Fibroblast of lung (primary cell): ENCODE measurements around the gene BBS9. TPM values are rescaled to one million over a fixed set of nuclear protein-coding genes. Genes with fewer than 3 reads are reported as not detected.

Experiments
- DNase-seq, 2 donors: peaks; one replicate each; pipeline versions ENCODE4 v3.0.0 to v3.0.0-alpha.2; 2010; ENCODE audit warnings: low read depth in 2 of 2
- H2AFZ ChIP-seq: 2 replicates; pipeline ENCODE4 v1.5.1; 2012; ENCODE audit warnings: low read length, control low read depth, inconsistent platforms
- H3K27ac ChIP-seq: 2 replicates; pipeline ENCODE4 v1.5.1; 2011; ENCODE audit warnings: low read length, control low read depth; ENCODE audit not compliant: insufficient read depth
- H3K27me3 ChIP-seq: 2 replicates; pipeline ENCODE4 v1.5.1; 2011; ENCODE audit warnings: mild to moderate bottlenecking, low read length; ENCODE audit not compliant: control insufficient read depth, insufficient read depth
- H3K36me3 ChIP-seq: 2 replicates; pipeline ENCODE4 v1.5.1; 2011; ENCODE audit warnings: low read length; ENCODE audit not compliant: control insufficient read depth, insufficient read depth
- H3K4me1 ChIP-seq: 2 replicates; pipeline ENCODE4 v1.5.1; 2011; ENCODE audit warnings: low read length; ENCODE audit not compliant: control insufficient read depth, insufficient read depth; ENCODE audit errors: extremely low read depth
- H3K4me2 ChIP-seq: 2 replicates; pipeline ENCODE4 v1.5.1; 2011; ENCODE audit warnings: low read length, control low read depth; ENCODE audit not compliant: insufficient read depth; ENCODE audit errors: extremely low read depth
- H3K4me3 ChIP-seq, 4 experiments: fragments of 200-600 bp in 1 of 4; sonication (generic) in 1 of 4; replicated peaks in 1 of 4; 2 replicates each; pipeline ENCODE4 v1.5.1; 2011 to 2016; ENCODE audit warnings: low read length in 4 of 4, low read depth in 3 of 4, mild to moderate bottlenecking in 3 of 4, control low read depth in 2 of 4, inconsistent platforms in 1 of 4, mixed read lengths in 1 of 4; ENCODE audit not compliant: insufficient read depth in 1 of 4; ENCODE audit errors: control extremely low read depth in 1 of 4
- H3K79me2 ChIP-seq: 2 replicates; pipeline ENCODE4 v1.5.1; 2012; ENCODE audit warnings: mild to moderate bottlenecking, low read length, inconsistent platforms; ENCODE audit not compliant: control insufficient read depth, insufficient read depth
- H3K9ac ChIP-seq: 2 replicates; pipeline ENCODE4 v1.5.1; 2011; ENCODE audit warnings: mild to moderate bottlenecking, low read length, control low read depth; ENCODE audit not compliant: insufficient read depth
- H3K9me3 ChIP-seq: 2 replicates; pipeline ENCODE4 v1.5.1; 2012; ENCODE audit warnings: low read depth, low read length; ENCODE audit not compliant: control insufficient read depth, insufficient read depth
- H4K20me1 ChIP-seq: 2 replicates; pipeline ENCODE4 v1.5.1; 2011; ENCODE audit warnings: low read length; ENCODE audit not compliant: control insufficient read depth, insufficient read depth; ENCODE audit errors: extremely low read depth
- EZH2 ChIP-seq: IDR thresholded peaks from 2 replicates; pipeline ENCODE4 v1.5.1; 2012; ENCODE audit warnings: low read length, control low read depth, mild to moderate bottlenecking; ENCODE audit errors: missing control alignments
- polyA plus RNA-seq, 2 donors: library from polyadenylated mRNA; depleted of rRNA in 1 of 2; stranded (reverse) in 1 of 2; unstranded in 1 of 2; fragments of >200 nt; gene quantifications; 2 replicates each; pipeline ENCODE4 v1.2.1, GENCODE V29; 2011 to 2012; ENCODE audit warnings: missing spikeins in 1 of 2
- total RNA-seq: library from RNA; depleted of rRNA; stranded (reverse); fragments of >200 nt; gene quantifications from 2 replicates; pipeline ENCODE4 v1.2.1, GENCODE V29; 2014
- TF ChIP-seq, protein P1 (sequence below), 2 donors: IDR thresholded peaks in 1 of 2; conservative IDR thresholded peaks in 1 of 2; 1 replicate in 1 of 2; 2 replicates in 1 of 2; pipeline ENCODE4 v1.5.1; 2011 to 2012; ENCODE audit warnings: low read length in 2 of 2, control low read depth in 1 of 2, inconsistent platforms in 1 of 2, low read depth in 1 of 2, mild to moderate bottlenecking in 1 of 2

The BBS9 gene
- total and polyA plus RNA-seq, 2 donors (not counting 1 experiment from before 2014, with no cell fraction given) = 19.1 to 26.9 TPM

DNA sequence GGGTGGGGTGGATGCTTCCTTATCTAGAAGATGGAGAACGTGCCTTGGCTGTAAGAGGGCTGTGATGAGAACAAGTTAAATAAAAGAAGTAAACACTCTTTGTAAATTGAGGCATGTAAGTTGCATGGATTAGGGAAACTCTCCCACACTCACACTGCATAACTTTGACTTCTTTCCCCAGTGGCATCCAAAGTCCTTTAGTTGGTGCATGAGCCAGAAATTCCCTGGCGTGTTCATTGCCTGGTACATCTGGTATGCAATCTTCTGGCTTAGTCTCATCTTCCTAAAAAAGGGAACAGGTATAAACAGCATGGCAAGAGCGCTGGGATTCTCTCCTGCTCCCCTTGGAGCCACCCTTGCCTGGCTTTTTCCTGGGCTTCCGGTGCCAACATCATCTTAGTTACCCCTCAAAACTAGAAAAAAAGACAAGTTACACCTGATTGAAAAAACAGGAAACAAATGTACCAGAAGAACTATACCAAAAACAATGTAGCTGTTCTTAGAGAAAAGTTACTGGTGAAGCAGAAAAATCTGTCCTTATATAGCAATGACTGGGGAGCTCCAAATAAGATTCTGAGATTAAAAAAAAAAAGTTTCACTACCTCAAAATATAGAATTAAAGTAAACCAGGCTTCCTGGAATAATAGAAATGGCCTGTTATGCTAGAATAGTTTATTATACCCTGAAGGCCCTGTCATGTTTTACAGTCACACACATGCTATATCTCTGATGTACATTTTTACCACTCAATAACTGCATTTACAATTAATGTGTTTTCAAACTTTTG, 30.0 kb upstream of the BBS9 start:
- TF ChIP-seq EZH2 = no peak
- TF ChIP-seq, protein P1, sequence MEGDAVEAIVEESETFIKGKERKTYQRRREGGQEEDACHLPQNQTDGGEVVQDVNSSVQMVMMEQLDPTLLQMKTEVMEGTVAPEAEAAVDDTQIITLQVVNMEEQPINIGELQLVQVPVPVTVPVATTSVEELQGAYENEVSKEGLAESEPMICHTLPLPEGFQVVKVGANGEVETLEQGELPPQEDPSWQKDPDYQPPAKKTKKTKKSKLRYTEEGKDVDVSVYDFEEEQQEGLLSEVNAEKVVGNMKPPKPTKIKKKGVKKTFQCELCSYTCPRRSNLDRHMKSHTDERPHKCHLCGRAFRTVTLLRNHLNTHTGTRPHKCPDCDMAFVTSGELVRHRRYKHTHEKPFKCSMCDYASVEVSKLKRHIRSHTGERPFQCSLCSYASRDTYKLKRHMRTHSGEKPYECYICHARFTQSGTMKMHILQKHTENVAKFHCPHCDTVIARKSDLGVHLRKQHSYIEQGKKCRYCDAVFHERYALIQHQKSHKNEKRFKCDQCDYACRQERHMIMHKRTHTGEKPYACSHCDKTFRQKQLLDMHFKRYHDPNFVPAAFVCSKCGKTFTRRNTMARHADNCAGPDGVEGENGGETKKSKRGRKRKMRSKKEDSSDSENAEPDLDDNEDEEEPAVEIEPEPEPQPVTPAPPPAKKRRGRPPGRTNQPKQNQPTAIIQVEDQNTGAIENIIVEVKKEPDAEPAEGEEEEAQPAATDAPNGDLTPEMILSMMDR (conservative IDR thresholded peaks at IDR 0.05 in 1 of 2, IDR thresholded peaks at IDR 0.05 in 1 of 2; ENCODE audit: low read depth in 1 of 2, low read length in 2 of 2) = no peak
- H2AFZ ChIP-seq = no peak overlapping the region
- no peaks in the 10 kb centered on the region for H4K20me1 ChIP-seq
- H3K79me2 ChIP-seq = peaks cover 5% of the 10 kb centered on the region
- H3K36me3 ChIP-seq = peaks cover 10% of the 10 kb centered on the region
- DNase-seq = no peak
- H3K27me3 ChIP-seq = no peaks in the 10 kb centered on the region
- H3K9me3 ChIP-seq = no peaks in the 10 kb centered on the region
- H3K4me1 ChIP-seq = no peaks in the 10 kb centered on the region
- no peak overlapping the region for H3K27ac ChIP-seq
- H3K9ac ChIP-seq = no peak overlapping the region
- no peak overlapping the region for H3K4me2 ChIP-seq
- no peak overlapping the region for H3K4me3 ChIP-seq

DNA sequence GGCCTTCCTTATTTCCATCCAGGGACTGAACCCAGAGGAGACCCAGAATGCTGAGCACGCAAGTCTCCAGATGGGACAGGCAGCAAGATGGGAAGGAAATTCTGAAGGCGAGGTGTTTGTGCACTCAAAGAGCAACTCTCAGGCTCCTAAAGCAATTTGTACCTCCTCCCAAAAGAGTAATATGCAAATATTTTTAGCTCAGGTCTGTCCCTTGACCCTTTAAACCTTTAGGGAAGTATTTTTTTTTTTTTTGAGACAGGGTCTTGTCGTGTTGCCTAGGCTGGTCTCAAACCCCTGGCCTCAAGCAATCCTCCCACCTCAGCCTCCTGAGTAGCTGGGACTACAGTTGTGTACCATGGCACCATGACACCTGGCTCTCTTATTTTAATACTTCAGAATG, 28.6 kb upstream of the BBS9 start:
- Histone ChIP-seq H4K20me1 (no peaks in the 10 kb centered on the region), H3K79me2 (peaks cover 13% of the 10 kb centered on the region)
- TF ChIP-seq EZH2 = no peak
- TF ChIP-seq, protein P1 (conservative IDR thresholded peaks at IDR 0.05 in 1 of 2, IDR thresholded peaks at IDR 0.05 in 1 of 2; ENCODE audit: low read depth in 1 of 2, low read length in 2 of 2) = no peak

DNA sequence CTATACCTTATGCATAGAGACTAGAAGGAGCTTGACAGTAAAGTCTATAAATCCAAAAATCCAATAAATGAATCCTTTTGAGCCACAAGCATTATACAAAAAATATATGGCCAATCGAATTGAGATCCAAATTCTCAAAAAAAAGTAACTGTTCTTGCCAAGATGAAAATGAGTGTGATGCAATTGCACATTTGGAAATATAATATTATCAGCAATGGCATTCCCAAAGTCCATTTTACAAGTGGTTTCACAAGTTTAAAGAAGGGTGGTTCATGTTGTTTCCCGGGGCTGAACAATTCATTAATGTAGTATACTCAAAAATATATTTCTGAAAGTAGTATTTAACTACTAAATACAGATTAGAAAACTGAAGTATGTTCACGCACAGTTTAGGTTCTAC, 27.5 kb upstream of the BBS9 start:
- H3K36me3 ChIP-seq = peaks cover 9% of the 10 kb centered on the region
- peak in 1 of 2 donors; percentile 25 for DNase-seq

More for the DNA sequence above, 28.6 kb upstream of the BBS9 start:
- Histone ChIP-seq H3K9ac (no peak overlapping the region), H3K4me2 (no peak overlapping the region), H3K27me3 (no peaks in the 10 kb centered on the region), H2AFZ (no peak overlapping the region), H3K4me1 (no peaks in the 10 kb centered on the region), H3K36me3 (peaks cover 10% of the 10 kb centered on the region), H3K4me3 (no peak overlapping the region), H3K27ac (no peak overlapping the region), H3K9me3 (no peaks in the 10 kb centered on the region)
- no peak for DNase-seq

More for the DNA sequence above, 27.5 kb upstream of the BBS9 start:
- H3K4me3 ChIP-seq = no peak overlapping the region
- no peaks in the 10 kb centered on the region for H4K20me1 ChIP-seq
- H3K4me1 ChIP-seq = peaks cover under 1% of the 10 kb centered on the region
- H3K27me3 ChIP-seq = no peaks in the 10 kb centered on the region
- H3K27ac ChIP-seq = no peak overlapping the region
- no peaks in the 10 kb centered on the region for H3K9me3 ChIP-seq
- H3K79me2 ChIP-seq = peaks cover 23% of the 10 kb centered on the region
- H3K4me2 ChIP-seq = no peak overlapping the region
- no peak overlapping the region for H2AFZ ChIP-seq
- TF ChIP-seq EZH2 = no peak
- TF ChIP-seq, protein P1 (conservative IDR thresholded peaks at IDR 0.05 in 1 of 2, IDR thresholded peaks at IDR 0.05 in 1 of 2; ENCODE audit: low read depth in 1 of 2, low read length in 2 of 2) = no peak
- H3K9ac ChIP-seq = no peak overlapping the region
